IPS DF 19.7 (cell line): ENCODE results near the gene CADM1.
"Not testable (repeated sequence)": the region's sequence is repeated elsewhere in the genome, so short reads cannot be mapped to it uniquely, and the experiment has no call there.

Source experiments
- DNase-seq: peaks from one replicate; pipeline ENCODE4 v3.0.0-alpha.2; 2013; ENCODE audit warnings: low read depth, low spot score

CADM1 gene

GRCh38 chr11:115477410-115477809, 26.8 kb downstream of the CADM1 start:
- no peak for DNase-seq

GRCh38 chr11:115476463-115477286, 27.5 kb downstream of the CADM1 start:
- DNase-seq = no peak

DNA sequence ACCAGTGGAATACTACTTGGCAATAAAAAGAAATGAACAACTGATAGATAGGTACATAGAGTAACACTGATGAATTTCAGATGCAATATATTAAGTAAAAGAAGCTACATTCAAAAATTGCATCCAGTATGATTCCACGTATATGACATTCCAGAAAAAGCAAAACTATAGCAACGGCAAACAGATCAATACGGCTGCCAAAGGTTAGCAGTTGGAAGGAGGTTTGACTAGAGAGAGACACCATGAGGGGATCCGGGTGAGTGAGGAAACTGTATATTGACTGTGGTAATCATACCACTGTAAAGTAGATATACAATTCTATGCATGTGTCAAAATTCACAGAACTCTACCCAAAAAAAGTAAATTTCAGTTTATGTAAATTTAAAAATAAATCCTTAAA, 28.7 kb downstream of the CADM1 start:
- DNase-seq = no peak

DNA sequence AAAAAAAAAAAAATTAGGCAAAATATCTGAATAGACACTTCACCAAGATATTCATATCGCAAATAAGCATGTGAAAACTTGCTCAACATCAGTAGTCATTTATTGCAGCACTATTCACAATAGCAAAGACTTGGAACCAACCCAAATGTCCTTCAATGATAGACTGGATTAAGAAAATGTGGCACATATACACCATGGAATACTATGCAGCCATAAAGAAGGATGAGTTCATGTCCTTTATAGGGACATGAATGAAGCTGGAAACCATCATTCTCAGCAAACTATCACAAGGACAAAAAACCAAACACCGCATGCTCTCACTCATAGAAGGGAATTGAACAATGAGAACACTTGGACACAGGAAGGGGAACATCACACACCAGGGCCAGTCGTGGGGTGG, 29.9 kb downstream of the CADM1 start:
- not testable (repeated sequence) for DNase-seq

DNA sequence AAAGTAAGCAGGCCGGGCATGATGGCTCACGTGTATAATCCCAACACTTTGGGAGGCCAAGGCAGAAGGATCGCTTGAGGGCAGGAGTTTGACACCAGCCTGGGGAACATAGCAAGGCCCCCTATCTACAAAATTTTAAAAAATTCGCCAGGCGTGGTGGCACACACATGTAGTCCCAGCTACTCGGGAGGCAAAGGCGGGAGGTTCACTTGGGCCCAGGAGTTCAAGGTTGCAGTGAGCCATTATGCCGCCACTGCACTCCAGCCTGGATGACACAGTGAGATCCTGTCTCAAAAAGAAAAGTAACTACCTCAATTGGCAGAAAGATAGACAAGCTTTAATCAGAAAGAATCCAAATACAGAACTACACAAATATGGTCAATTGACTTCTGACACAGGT, 31.0 kb downstream of the CADM1 start:
- no peak for DNase-seq

DNA sequence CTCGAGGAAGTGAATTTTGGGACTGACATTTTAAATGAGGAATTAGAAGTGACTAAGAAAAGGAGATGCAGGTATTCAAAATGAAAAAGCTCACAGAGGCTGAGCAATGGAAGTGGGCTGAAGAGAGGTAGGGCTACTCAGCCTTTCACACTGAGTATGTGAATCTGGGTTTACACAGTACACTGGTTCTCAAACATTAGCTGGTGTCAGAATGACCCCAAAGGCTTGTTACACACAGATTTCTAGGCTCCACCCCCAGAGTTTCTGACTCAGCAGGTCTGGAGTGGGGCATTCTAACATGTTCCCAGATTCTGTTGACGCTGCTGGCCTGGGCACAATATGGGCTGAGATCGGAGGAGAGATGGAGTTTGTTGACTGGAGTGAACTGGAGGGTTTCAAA, 32.8 kb downstream of the CADM1 start:
- DNase-seq = no peak

GRCh38 chr11:115470928-115471327, 33.3 kb downstream of the CADM1 start:
- no peak for DNase-seq

GRCh38 chr11:115469361-115469760, 34.9 kb downstream of the CADM1 start:
- DNase-seq = no peak

DNA sequence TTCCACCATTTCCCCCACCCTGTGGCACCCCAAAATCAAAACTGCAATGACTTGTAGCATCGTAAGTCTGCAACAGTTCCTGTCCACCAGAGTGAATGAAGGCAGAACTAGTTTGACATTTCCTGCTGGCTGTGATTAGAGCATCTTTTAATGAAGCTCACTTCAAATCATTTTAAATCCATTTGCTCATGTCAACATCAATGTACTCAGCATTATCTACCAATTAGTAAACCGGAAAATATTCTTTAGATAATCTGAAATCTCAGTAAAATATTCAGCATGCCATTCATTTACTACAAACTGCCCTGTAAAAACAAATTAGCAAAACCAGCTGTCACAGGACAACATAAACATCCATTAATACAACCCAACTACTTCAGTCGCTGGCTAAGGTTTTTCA, 38.1 kb downstream of the CADM1 start:
- DNase-seq = no peak

- DNase-seq = no peak
These were observed 39.9 kb downstream of the CADM1 start for GRCh38 chr11:115464269-115464668.

GRCh38 chr11:115463606-115464005, 40.6 kb downstream of the CADM1 start:
- DNase-seq = no peak

DNA sequence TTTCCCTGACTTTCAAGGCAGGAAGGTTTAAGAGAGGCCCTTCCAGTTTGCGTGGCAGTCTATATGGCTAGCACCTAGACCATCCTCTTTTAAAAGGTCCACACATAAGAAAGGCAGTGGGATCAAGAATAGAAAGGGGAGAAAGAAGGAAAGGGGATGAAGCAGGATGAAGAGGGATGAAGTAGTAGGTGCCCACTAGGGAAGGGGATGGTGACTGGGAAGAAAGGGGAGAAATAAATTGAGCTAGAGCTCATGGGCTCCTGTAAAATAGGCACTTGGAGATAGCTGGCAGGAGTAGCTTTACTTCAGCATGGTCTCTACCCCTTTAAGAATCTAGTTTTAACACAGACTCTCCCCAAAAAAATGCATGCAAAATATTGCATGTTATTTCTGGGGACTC, 41.5 kb downstream of the CADM1 start:
- DNase-seq = no peak

- no peak for DNase-seq
These were observed 42.1 kb downstream of the CADM1 start for GRCh38 chr11:115462004-115462541.

- DNase-seq = no peak
These were observed 43.7 kb downstream of the CADM1 start for GRCh38 chr11:115460512-115460911.

- no peak for DNase-seq
These were observed 44.7 kb downstream of the CADM1 start for GRCh38 chr11:115459563-115459962.

DNA sequence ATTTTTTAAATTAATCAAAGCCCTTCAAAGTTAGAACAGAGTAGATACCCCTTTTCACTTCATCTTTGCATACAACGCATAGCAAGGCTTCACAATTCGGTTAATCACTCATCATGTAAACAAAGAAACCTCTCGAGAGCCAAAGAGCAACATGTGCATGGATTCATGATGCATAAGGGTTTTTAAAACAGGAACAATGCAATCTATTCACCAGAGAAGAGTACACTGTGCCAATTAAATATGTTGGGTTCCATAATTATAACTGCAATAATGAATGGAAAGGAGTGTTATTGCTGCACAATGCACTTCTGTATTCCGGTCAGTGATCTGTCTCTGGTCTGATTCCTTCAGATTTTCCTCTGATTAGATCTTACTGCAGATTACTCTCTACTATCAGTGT, 45.3 kb downstream of the CADM1 start:
- no peak for DNase-seq

GRCh38 chr11:115456019-115456418, 48.2 kb downstream of the CADM1 start:
- DNase-seq = no peak

- peak; percentile 17 for DNase-seq
These were observed 48.6 kb downstream of the CADM1 start for GRCh38 chr11:115455613-115456012.

- DNase-seq = no peak
These were observed 49.7 kb downstream of the CADM1 start for GRCh38 chr11:115454525-115454924.

DNA sequence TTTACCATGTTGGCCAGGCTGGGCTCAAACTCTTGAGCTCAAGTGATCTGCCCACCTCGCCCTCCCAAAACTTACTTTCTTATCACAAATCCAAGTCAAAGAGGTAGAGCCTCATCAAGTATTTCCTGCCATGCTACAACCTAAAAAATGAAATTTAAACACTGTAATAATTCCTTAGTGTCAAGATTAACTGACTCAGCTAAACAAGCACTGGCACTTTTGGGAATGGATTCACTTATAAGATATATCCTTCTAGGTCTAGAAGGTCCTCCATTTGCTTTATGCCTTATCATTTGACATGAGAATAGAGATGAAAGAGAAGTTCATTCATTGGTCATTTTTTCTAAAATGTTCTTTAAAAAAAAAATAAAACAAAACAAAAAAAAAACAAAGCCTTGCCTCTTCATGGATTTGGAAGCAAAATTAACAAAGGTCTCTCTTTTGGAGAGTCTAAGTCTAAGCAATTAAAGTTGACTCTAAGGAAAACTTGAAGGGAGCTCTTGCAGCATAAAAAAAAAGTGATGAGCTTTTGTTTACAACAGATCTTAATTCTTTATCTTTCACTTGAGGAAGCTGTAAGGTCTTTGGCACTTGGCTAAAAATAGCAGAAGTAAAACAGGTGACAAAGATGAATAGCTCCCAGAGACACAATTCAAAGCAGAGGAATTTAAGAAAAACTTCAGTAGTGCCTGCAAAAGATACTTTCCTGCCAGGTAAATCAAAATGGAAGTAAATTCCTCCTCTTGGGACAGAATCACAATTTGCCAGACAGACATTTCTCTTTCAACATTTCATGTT, 50.3 kb downstream of the CADM1 start:
- DNase-seq = no peak

DNA sequence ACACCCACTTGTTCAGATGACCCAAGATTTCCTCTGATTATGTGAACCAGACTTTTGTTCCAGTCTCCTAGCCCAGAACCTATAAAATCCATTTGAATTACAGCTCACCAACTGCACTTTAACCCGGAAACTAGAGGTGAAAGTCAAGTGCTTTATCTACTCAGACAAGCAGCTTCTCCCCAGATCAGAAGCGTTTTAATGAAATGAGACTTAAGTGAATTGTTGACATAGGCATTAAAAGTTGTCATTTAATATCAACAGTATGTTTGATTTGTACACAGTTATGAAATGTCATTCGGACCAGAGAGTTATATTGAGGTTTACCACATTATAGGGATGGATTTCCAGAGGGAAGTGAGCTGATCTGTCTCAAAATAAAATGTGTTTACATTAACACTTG, 52.0 kb downstream of the CADM1 start:
- no peak for DNase-seq

DNA sequence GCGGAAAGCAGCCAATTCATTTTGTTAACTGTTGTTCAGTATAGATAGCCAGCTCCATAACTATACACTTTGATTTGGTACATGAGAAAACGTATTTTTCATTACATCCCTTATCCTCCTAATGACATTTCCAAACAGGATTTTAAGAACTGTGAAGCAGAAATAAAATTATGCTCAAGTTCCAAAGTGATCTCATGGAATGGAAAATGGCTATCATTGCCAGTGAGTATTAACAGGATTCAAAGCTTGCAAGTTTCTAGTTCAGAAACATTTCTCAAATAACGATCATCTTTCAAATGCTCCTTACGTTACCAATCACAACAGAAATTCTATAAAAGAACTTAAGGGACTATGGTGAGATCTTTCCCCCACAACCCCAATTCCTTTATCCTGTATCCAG, 53.7 kb downstream of the CADM1 start:
- no peak for DNase-seq
